Smooth muscle cell (in vitro differentiated cells): ENCODE measurements around the gene DYTN. TPM values are rescaled to one million over a fixed set of nuclear protein-coding genes. Genes with fewer than 3 reads are reported as not detected.

ENCODE experiments used
- DNase-seq: peaks from one replicate; lab custom pipeline; 2025; ENCODE audit not compliant: unreplicated experiment; lab: John Stamatoyannopoulos, UW
- H2AFZ ChIP-seq: fragments of 200-600 bp; sonication (generic); 2 replicates; pipeline ENCODE4 v1.6.0; 2016; ENCODE audit warnings: antibody characterized with exemption, low read depth, mild to moderate bottlenecking
- H3F3A ChIP-seq: fragments of 200-600 bp; sonication (generic); 2 replicates; pipeline ENCODE4 v1.6.0; 2017; ENCODE audit warnings: antibody characterized with exemption, low read depth
- H3K27ac ChIP-seq: fragments of 200-600 bp; sonication (generic); 2 replicates; pipeline ENCODE4 v1.5.1; 2016; ENCODE audit warnings: low read depth, mild to moderate bottlenecking
- H3K27me3 ChIP-seq: fragments of 200-600 bp; sonication (generic); 2 replicates; pipeline ENCODE4 v1.6.1; 2016; ENCODE audit warnings: low read depth, mild to moderate bottlenecking
- H3K36me3 ChIP-seq: fragments of 200-600 bp; sonication (generic); 2 replicates; pipeline ENCODE4 v1.5.1; 2016; ENCODE audit warnings: low read depth
- H3K4me1 ChIP-seq: fragments of 200-600 bp; sonication (generic); 2 replicates; pipeline ENCODE4 v1.5.1; 2016; ENCODE audit warnings: low read depth
- H3K4me2 ChIP-seq: fragments of 200-600 bp; sonication (generic); 2 replicates; pipeline ENCODE4 v1.6.0; 2016; ENCODE audit warnings: mild to moderate bottlenecking
- H3K4me3 ChIP-seq: fragments of 200-600 bp; sonication (generic); 2 replicates; pipeline ENCODE4 v1.5.1; 2016; ENCODE audit warnings: mild to moderate bottlenecking
- H3K79me2 ChIP-seq: fragments of 200-600 bp; sonication (generic); 2 replicates; pipeline ENCODE4 v1.6.0; 2016; ENCODE audit warnings: low read depth, mild to moderate bottlenecking
- H3K9ac ChIP-seq: fragments of 200-600 bp; sonication (generic); 2 replicates; pipeline ENCODE4 v1.6.0; 2016; ENCODE audit warnings: low read depth
- H3K9me3 ChIP-seq: fragments of 200-600 bp; sonication (generic); replicated peaks from 2 replicates; pipeline ENCODE4 v1.5.1; 2016; ENCODE audit warnings: low read depth
- H4K20me1 ChIP-seq: fragments of 200-600 bp; sonication (generic); 2 replicates; pipeline ENCODE4 v1.6.0; 2016; ENCODE audit warnings: low read depth
- WGBS: methylation state at CpG from one replicate; pipeline ENCODE4 v1.1.7; 2016; ENCODE audit warnings: low lambda C conversion rate; 5-methylcytosine and 5-hydroxymethylcytosine counted together
- polyA plus RNA-seq: library from polyadenylated mRNA; unstranded; fragments of >200 nt; fragmentation: Nextera tagmentation; extraction: Ambion mirVana; gene quantifications from 2 replicates; pipeline ENCODE4 v1.2.1, GENCODE V29; 2016
- total RNA-seq: library from RNA; depleted of rRNA; stranded (reverse); fragments of >200 nt; gene quantifications from 2 replicates; pipeline ENCODE4 v1.2.3, GENCODE V29; 2014
- TF ChIP-seq, protein P1 (sequence below): fragments of 200-600 bp; sonication (generic); IDR thresholded peaks from 2 replicates; pipeline ENCODE4 v1.5.1; 2017; ENCODE audit warnings: borderline replicate concordance, mild to moderate bottlenecking, antibody characterized with exemption; ENCODE audit not compliant: insufficient read depth, poor library complexity, severe bottlenecking

DYTN gene
- total and polyA plus RNA-seq, 2 experiments from 2014 or later, result not detected

DNA sequence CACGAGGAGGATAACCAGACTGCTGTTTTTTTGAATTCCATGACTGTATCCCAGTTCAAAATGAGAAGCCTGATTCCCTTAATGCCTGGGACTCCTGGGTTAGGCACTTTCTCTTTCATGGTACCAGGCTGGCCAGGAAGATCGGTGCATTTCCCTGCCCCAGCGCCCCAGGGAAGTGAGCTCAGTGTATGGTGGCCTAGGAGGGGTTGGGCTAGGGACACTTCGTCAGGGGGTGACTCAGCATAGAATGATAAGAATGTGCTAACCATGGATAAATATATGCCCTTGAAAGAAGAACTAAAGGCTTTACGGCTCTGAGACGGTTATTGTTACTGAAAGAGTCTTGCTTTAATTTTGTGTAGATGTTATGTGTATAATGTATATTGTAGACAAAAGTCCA, 103.4 kb downstream of the DYTN start:
- Histone ChIP-seq H4K20me1 (no peaks in the 10 kb centered on the region), H3K4me1 (peaks cover 27% of the 10 kb centered on the region), H3K27ac (no peak overlapping the region), H3F3A (no peaks in the 10 kb centered on the region), H3K4me2 (no peak overlapping the region), H3K9me3 (no peaks in the 10 kb centered on the region), H2AFZ (no peak overlapping the region), H3K9ac (no peak overlapping the region), H3K27me3 (no peaks in the 10 kb centered on the region), H3K4me3 (no peak overlapping the region), H3K79me2 (no peaks in the 10 kb centered on the region), H3K36me3 (no peaks in the 10 kb centered on the region)
- TF ChIP-seq, protein P1, sequence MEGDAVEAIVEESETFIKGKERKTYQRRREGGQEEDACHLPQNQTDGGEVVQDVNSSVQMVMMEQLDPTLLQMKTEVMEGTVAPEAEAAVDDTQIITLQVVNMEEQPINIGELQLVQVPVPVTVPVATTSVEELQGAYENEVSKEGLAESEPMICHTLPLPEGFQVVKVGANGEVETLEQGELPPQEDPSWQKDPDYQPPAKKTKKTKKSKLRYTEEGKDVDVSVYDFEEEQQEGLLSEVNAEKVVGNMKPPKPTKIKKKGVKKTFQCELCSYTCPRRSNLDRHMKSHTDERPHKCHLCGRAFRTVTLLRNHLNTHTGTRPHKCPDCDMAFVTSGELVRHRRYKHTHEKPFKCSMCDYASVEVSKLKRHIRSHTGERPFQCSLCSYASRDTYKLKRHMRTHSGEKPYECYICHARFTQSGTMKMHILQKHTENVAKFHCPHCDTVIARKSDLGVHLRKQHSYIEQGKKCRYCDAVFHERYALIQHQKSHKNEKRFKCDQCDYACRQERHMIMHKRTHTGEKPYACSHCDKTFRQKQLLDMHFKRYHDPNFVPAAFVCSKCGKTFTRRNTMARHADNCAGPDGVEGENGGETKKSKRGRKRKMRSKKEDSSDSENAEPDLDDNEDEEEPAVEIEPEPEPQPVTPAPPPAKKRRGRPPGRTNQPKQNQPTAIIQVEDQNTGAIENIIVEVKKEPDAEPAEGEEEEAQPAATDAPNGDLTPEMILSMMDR, result no peak
- 53% methylated on average over 6 of the region's 6 CpGs for WGBS
- DNase-seq, result no peak

- H3K36me3 ChIP-seq, result no peaks in the 10 kb centered on the region
- no peak overlapping the region for H3K4me3 ChIP-seq
- WGBS, result 78% methylated on average over 3 of the region's 3 CpGs
- DNase-seq, result no peak
- H3K9me3 ChIP-seq, result no peaks in the 10 kb centered on the region
- TF ChIP-seq, protein P1, result no peak
- H3K9ac ChIP-seq, result no peak overlapping the region
- no peaks in the 10 kb centered on the region for H3K27me3 ChIP-seq
- H4K20me1 ChIP-seq, result no peaks in the 10 kb centered on the region
- H3K4me1 ChIP-seq, result peaks cover 10% of the 10 kb centered on the region
- no peak overlapping the region for H3K27ac ChIP-seq
- H3K4me2 ChIP-seq, result no peak overlapping the region
- no peaks in the 10 kb centered on the region for H3F3A ChIP-seq
- H3K79me2 ChIP-seq, result no peaks in the 10 kb centered on the region
- no peak overlapping the region for H2AFZ ChIP-seq
Observed at GRCh38 chr2:206611736-206612135, 106.5 kb downstream of the DYTN start.

GRCh38 chr2:206611191-206611590, 107.0 kb downstream of the DYTN start:
- no peaks in the 10 kb centered on the region for H3K79me2 ChIP-seq
- H4K20me1 ChIP-seq, result no peaks in the 10 kb centered on the region
- no peaks in the 10 kb centered on the region for H3F3A ChIP-seq
- no peak for DNase-seq
- TF ChIP-seq, protein P1, result no peak
- H2AFZ ChIP-seq, result no peak overlapping the region
- H3K4me2 ChIP-seq, result no peak overlapping the region
- no peak overlapping the region for H3K27ac ChIP-seq
- WGBS, result 95% methylated on average over 6 of the region's 6 CpGs
- no peak overlapping the region for H3K4me3 ChIP-seq
- H3K36me3 ChIP-seq, result no peaks in the 10 kb centered on the region
- no peak overlapping the region for H3K9ac ChIP-seq
- no peaks in the 10 kb centered on the region for H3K27me3 ChIP-seq
- no peaks in the 10 kb centered on the region for H3K9me3 ChIP-seq
- peaks cover 10% of the 10 kb centered on the region for H3K4me1 ChIP-seq

- Histone ChIP-seq H3K79me2 (no peaks in the 10 kb centered on the region), H3K9ac (no peak overlapping the region), H3K4me3 (no peak overlapping the region), H3K27ac (no peak overlapping the region), H4K20me1 (no peaks in the 10 kb centered on the region), H3K4me2 (no peak overlapping the region), H3K27me3 (no peaks in the 10 kb centered on the region), H3F3A (no peaks in the 10 kb centered on the region), H3K9me3 (no peaks in the 10 kb centered on the region), H3K36me3 (no peaks in the 10 kb centered on the region), H2AFZ (no peak overlapping the region), H3K4me1 (peaks cover 10% of the 10 kb centered on the region)
- DNase-seq, result no peak
- WGBS, result 82% methylated on average over 1 of the region's 1 CpG
- TF ChIP-seq, protein P1, result no peak
Observed at GRCh38 chr2:206610451-206610850, 107.7 kb downstream of the DYTN start.
